GM19328 (cell line): ENCODE data around the gene NKD2.
"Not testable (repeated sequence)": the region's sequence is repeated elsewhere in the genome, so short reads cannot be mapped to it uniquely, and the experiment has no call there.

Experiments
- ATAC-seq: cut with Tn5 transposase; IDR thresholded peaks from one replicate; pipeline ENCODE4 v1.9.1; 2021; ENCODE audit warnings: mild to moderate bottlenecking, moderate library complexity; ENCODE audit not compliant: unreplicated experiment

Gene NKD2

DNA sequence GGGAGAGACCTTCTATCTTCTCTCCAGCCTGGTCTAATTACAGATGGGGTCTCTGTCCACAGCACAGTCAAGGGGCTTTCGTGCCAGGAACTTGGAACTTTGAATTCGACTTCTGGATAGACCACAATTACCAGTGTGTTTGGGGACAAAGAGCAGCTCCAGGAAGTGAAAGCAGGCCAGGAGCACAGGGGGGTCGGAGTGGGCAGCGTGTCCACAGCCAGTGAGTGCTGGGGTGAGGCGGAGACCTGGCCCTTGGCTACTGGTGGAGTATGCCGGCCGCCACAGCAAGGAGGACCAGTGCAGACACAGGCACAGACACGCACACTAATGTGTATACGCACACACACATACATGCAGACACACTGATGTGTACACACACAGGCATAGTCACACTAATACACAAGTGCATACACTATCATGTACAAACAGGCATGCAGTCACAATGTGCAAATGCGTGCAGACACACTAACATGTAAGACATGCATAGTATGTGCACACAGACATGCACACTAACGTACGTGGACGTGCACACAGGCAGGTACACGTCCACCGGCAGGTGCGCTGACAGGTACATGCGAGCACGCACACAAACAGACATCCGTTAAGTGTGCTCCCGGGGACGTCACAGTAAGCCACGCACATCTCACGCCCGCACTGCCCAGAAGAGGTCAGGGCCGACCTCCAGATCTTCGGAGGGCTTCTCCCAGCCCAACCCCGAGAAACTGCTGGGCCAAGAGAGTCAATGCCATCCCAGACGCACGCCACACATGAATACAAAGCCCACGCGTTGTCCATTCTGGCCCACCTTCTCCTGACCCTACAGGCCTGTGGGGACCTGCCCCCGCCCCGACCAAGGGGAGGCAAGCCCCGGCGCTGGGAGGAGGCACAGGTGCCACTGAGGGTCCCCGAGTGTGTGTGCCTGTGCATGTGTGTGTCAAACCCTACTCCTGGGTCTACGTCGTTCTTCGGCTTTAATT, 46.5 kb downstream of the NKD2 start:
- no peak for ATAC-seq

- no peak for ATAC-seq
Measured at GRCh38 chr5:1055896-1056610, 47.5 kb downstream of the NKD2 start.

DNA sequence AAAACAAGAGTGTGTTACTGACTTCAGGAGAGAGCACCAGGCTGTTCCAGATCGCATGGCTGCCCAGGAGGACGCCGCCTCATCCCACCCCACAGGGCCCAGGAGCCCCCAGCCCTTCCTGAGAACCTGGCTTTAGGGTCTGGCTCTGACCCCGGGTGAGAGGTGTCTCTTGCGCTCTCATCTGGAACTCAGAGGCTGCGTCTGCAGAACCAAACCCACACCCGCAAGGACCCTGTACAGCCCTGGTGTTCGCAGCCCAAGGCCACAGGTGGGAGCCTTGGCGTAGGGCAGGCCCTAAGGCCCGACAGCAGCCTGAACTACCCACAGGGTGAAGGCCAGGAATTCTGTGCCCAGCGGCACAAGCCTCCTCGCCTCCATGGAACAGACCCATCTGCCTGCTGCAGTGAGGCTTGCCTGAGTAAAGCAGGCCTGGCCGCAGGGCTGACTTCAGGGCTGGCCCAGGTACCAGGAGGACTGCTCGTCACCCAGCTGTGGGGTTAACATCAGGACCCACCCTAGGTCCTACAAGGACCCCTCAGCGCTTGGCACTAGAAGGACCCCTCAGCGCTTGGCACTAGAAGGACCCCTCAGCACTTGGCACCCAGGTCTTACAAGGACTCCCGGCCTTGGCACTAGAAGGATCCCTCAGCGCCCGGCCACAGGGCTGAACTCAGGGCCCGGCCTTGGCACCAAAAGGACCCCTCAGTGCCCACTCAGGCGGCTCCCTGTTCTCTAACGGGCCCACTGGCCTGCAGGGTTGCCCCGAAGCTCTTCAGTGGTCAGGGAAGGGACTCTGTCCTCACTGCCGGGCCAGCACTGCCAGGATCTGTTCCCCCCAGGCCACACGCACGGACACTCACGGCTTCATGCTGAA, 48.2 kb downstream of the NKD2 start:
- ATAC-seq, result no peak

GRCh38 chr5:1057485-1058082, 49.0 kb downstream of the NKD2 start:
- no peak for ATAC-seq

DNA sequence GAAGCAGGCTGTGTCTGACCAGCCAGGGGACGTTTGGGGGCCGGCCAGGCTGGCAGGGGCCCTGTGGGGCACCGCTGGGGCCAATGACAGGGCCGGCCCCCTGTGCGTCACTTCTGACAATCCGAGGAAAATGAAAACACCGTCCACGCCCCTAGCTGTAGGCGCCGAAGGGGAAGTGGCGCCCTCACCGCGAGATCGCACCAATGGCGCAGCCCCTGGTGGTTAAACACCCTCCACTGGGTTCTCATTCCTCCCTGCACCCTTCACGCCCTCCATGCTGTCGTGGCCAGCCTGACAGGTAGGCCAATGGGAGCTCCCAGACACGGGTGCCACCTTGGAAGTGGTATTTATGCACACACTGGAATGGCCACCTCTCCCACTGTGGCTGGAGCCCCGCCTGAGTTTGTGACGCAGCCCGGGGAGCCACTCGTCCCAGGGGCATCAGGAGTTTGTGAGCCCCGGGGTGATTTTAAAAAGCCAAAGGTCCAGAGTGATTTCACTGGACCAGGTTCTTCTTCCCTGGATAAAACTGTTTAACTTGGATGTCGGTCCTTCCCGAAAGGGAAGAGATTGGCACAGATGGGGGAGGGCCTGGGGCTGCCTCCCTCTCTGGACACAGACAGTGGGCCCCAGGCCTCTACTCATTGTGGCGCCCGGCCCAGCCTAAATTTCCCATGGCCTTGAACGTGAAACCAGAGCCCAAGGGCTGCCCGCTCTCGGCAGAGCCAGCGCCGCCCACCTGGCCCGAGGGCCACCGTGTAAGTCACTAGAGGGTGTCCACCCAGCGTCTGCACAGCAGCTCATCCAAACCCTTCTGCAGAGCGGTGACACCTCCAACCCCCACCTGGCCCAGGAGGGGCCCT, 49.7 kb downstream of the NKD2 start:
- ATAC-seq, result no peak

DNA sequence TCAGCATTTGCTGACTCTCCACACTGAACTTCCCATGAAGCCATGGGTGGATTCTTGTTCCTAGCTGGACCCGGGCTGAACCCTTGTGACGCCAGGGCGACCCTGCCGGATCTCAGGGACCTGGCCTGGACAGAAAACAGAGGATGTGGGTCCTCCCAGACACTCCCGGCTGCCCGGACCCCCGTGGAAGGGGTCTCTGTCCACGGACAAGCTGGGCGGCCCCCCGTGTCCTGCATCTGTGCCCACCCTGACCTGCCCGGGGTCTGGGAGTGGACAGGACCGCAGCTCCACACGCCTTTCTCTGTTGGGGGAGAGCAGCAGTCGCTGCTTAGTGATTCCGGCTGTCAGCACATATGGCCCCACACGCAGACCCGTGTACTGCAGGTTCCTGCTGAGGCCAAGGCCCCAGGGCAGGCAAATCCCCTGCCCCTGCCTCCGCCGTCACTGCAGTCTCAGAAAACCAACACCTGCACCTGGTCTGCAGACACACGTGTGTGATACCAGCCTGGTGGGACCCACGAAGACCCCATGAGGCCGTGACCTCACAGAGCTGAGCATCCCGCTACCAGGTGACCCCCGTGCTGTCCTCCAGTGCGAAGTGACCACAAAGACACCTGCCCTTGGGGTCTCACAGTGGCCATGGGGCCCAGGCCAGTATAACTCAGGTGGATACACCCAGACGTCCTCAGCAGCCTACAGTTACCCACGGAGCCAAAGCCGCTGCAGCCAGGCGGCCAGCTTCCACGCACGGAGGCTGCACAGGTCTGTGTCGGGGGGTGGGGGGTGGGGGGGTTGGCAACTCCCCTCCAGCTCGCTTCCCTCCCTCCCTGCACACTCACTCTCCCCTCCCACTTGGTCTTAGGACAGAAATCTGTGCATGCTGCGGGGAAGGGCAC, 50.6 kb downstream of the NKD2 start:
- ATAC-seq, result no peak

DNA sequence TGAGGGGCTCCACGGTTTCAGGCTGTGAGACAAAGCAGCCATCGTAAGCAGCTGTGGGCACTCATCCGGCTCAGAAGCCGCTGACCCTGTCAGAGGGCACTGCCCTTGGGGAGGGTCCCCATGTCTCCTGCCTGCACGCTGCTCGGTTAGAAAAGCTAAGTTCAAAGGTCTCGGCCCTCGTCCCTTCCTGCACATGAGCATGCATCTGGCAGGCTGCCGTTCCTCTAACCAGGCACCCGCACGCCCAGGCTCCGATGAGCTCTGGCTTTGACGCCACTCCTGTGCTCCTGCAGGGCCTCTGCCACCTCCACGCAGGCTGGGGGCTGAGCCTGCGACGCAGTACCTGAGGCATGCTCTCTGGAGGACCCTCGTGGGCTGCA, 51.3 kb downstream of the NKD2 start:
- no peak for ATAC-seq

DNA sequence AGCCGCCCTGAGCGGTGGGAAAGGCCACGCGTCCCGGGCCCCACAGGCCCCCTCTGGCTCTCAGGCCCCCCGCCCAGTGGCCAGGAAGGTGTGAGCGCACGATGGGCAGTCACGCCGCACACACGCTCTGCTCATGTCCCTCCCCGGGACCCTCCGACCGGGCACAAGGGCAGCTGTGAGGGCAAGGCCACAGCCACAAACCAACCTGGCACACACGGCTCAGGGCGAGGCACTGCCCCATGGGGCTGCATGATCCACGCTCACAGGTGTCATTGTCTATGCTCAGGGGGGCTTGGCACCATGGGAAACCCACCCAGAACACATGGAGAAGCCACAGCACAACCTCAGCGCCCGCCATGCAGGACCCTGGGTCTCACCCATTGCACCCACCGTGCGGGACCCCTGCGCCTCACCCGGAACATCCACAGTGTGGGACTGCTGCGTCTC, 52.0 kb downstream of the NKD2 start:
- ATAC-seq, result no peak

DNA sequence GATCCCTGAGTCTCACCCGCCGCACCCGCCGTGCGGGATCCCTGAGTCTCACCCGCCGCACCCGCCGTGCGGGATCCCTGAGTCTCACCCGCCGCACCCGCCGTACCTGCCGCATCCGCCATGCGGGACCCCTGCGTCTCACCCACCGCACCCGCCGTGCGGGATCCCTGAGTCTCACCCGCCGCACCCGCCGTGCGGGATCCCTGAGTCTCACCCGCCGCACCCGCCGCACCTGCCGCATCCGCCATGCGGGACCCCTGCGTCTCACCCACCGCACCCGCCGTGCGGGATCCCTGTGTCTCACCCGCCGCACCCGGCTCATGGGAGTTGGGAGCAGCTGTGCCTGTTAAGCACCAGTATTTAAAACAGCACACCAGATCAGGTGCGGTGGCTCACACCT, 52.7 kb downstream of the NKD2 start:
- ATAC-seq, result not testable (repeated sequence)

DNA sequence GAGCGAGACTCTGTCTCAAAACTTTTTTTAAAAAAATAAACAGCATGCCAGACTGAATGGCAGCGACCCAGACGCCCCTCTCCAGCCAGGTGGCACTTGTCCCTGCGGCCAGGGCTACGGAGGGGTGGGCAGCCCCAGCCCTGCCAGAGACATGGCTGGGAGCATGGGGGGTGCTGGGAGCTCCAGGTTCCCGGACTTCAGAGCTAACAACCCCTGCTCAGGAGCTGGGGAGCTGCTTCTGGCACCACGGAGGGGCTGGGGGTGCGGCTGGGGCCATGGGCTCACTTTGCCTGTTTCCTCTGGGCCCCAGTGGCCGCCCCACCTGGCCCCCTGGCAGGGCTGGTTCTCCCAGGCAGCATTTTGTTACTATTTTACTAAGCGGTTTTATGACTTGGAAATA, 53.3 kb downstream of the NKD2 start:
- no peak for ATAC-seq

DNA sequence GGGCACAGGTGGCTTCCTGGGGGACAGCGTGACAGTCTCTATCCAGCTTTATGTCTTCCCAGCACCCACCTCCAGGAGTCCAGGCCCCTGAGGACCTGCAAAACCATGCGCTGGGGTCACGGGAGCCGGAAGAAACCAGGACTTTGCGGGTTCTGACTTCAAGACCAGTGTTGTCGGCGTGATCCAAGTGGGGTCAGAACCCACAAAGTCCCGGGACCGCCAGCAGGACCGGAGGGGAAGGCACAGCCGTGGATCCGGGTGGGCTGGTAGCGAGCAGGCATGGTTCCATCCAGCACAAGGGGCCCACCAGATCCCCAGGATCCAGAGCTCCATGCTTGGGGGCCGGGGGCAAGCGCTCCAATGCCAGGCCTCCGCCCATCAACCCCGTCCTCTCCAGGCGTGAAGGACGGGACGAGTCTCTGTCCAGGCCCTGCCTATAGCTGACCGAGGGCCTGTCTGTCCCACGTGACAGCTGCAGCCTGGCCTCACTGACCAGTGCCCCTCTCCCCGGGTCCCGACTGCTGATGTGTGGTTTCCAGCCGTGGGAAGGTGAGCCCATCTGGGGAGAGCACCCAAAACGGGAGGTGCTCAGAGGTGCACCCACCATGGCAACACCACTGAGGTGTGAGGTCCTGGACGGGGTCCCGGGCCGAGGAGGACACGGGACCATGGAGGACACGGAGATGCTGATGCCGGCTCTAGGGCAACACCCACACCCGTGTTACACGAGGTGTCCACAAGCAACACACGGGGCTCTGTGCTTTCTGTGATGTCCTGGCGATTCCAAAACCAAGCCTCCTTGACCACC, 54.4 kb downstream of the NKD2 start:
- ATAC-seq, result no peak

GRCh38 chr5:1063661-1064382, 55.2 kb downstream of the NKD2 start:
- ATAC-seq, result no peak

- ATAC-seq, result no peak
Measured at GRCh38 chr5:1064383-1065142, 56.0 kb downstream of the NKD2 start.

GRCh38 chr5:1065143-1065750, 56.6 kb downstream of the NKD2 start:
- no peak for ATAC-seq

DNA sequence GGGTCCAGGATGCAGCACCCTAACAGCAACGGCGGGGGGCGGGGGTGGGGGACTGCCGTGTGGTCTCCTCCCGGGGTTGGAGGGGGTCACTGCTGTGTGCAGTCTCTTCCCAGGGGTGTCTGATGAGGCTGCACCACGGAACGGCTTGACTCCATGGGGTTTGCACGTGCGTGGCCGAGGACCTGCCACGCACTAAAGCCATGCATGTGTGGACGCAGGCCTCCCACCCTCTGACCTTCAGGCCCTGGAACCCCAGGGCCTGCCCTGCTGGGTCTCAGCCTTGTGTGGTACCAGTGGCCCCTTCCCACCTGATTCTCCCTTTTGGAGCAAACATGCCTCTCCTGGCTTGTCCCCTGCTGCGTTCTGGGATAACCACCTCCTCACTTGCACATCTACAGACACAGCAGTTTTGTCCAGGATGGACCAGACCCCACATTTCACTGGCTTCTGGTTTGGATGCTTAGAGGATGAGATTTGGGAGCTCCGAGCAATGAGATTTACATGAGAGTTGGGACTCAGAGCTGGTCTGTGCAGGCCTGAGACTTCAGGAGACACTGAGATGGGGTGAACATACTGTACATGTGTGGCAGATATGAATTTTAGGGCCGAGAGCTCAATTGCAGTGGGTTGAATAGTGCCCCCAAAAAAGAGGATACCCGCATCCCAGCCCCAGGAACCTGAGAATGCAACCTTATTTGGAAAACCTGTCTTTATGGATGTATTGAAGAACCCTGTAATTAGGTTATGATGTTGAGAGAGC, 57.5 kb downstream of the NKD2 start:
- no peak for ATAC-seq
